H1 (cell line): ENCODE measurements around the gene PRRX2. TPM values are rescaled to one million over a fixed set of nuclear protein-coding genes. Genes with fewer than 3 reads are reported as not detected.

Experiments
- KDM4A ChIP-seq: IDR thresholded peaks from one replicate; pipeline ENCODE4 v1.7.1; 2012; ENCODE audit warnings: low read depth, mild to moderate bottlenecking, moderate library complexity, low read length, inconsistent platforms; ENCODE audit not compliant: severe bottlenecking
- RAD21 ChIP-seq, 2 experiments: IDR thresholded peaks in 1 of 2; conservative IDR thresholded peaks in 1 of 2; 2 replicates each; pipeline ENCODE4 v1.6.1; 2011; ENCODE audit warnings: low read depth in 2 of 2, low read length in 2 of 2, improper control_type of control experiment in 1 of 2, inconsistent platforms in 1 of 2, mild to moderate bottlenecking in 1 of 2, moderate library complexity in 1 of 2
- TAF7 ChIP-seq: optimal IDR thresholded peaks from 2 replicates; pipeline ENCODE3; 2011; ENCODE audit warnings: low read depth, mild to moderate bottlenecking, inconsistent platforms, low read length, moderate library complexity, borderline replicate concordance
- polyA plus RNA-seq, 7 experiments: library from polyadenylated mRNA; depleted of rRNA in 3 of 7; stranded (reverse) in 5 of 7; unstranded in 2 of 7; fragments of >200 nt in 5 of 7; fragments of 200-250 nt in 2 of 7; gene quantifications; 1 replicate in 5 of 7; 2 replicates in 1 of 7; 4 replicates in 1 of 7; pipeline versions ENCODE4 v1.2.1 to v1.2.3, GENCODE V29; 2011 to 2013; ENCODE audit warnings: missing spikeins in 2 of 7, mixed read lengths in 2 of 7
- total RNA-seq: library from RNA; stranded (reverse); fragmentation: NEBNext Ultra II Directional; extraction: Animal tissue kit (Norgen Biotek cat#: 25700); gene quantifications from 2 replicates; pipeline ENCODE4 v1.2.1, GENCODE V29; 2021

Gene PRRX2
- total and polyA plus RNA-seq, 2 of the 8 experiments (the other 6 are each of a cell fraction or from before 2014, with no cell fraction given): 5.8 to 9.2 TPM

DNA sequence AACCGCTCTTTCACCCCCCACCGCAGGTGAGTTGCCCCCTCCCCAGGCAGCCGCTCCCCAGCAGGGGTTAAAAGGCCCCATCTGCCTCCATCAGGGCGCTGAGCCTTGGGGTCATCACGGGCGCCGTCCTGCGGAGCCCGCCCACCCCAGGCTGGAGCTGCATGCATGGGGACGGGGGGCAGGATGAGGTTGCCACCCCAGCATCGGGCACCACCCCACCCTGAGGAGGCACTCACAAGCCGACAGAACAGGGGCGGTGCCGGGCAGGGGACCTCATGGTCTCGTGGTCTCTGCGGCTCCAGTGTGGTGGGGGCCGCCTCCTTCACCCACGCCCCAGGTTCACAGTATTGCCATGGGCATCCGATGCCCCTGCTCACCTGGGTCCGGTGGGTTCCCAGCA, 70.9 kb downstream of the PRRX2 start (continued):
- TF ChIP-seq TAF7 (no peak), KDM4A (no peak), RAD21 (IDR thresholded peaks at IDR 0.05 in 1 of 2, conservative IDR thresholded peaks at IDR 0.05 in 1 of 2; ENCODE audit: low read depth in 2 of 2, low read length in 2 of 2) (no peak)
